ENCODE results near the gene ESYT2. TPM values are rescaled to one million over a fixed set of nuclear protein-coding genes. Genes with fewer than 3 reads are reported as not detected.

The ESYT2 gene
- total and polyA plus RNA-seq, 9 of the 15 experiments (the other 6 are each of a cell fraction or from before 2014, with no cell fraction given): 5.8 to 86.9 (median 64.7) TPM

GRCh38 chr7:158834878-158835784, 5.8 kb upstream of the ESYT2 start (continued):
- TF ChIP-seq RB1 (IDR thresholded peaks at IDR 0.05; ENCODE audit: low read depth) (no peak), ZBTB7A (IDR thresholded peaks at IDR 0.05; ENCODE audit: borderline replicate concordance, control insufficient read depth, low read depth, low read length) (peak; percentile 53), GTF2A2 (tag; IDR thresholded peaks at IDR 0.05) (no peak), YY1 (IDR thresholded peaks at IDR 0.05; ENCODE audit: borderline replicate concordance in 1 of 3, control insufficient read depth in 1 of 3, extremely low read depth in 1 of 3, insufficient read depth in 3 of 3, insufficient read length in 1 of 3, insufficient replicate concordance in 2 of 3, low read depth in 1 of 3, low read length in 2 of 3) (peak in 1 of 3 experiments; percentile 28), SMARCC2 (IDR thresholded peaks at IDR 0.05; ENCODE audit: low read depth) (peak; percentile 83), MAFG (tag; conservative IDR thresholded peaks at IDR 0.05) (peak; percentile 84), CREB1 (IDR thresholded peaks at IDR 0.05) (peak; percentile 69), CREB1 (CRISPR knock-in tag; IDR thresholded peaks at IDR 0.05) (no peak; the same call in 1 of the 2 replicates), JUND (IDR thresholded peaks at IDR 0.05; ENCODE audit: borderline replicate concordance, low read depth, low read length) (peak; percentile 60; the same call in 1 of the 2 replicates), JUND (tag; IDR thresholded peaks at IDR 0.05; ENCODE audit: borderline replicate concordance, low read depth, low read length) (peak; percentile 41; the same call in 2 of the 3 replicates), MXD1 (CRISPR knock-in tag; IDR thresholded peaks at IDR 0.05; ENCODE audit: borderline replicate concordance, poor library complexity, severe bottlenecking) (no peak), NCOR1 (IDR thresholded peaks at IDR 0.05) (peak; percentile 95), ILK (tag; IDR thresholded peaks at IDR 0.05; ENCODE audit: borderline replicate concordance, low read depth) (no peak), TCF3 (CRISPR knock-in tag; IDR thresholded peaks at IDR 0.05) (peak; percentile 89)
- TF ChIP-seq, protein P1, sequence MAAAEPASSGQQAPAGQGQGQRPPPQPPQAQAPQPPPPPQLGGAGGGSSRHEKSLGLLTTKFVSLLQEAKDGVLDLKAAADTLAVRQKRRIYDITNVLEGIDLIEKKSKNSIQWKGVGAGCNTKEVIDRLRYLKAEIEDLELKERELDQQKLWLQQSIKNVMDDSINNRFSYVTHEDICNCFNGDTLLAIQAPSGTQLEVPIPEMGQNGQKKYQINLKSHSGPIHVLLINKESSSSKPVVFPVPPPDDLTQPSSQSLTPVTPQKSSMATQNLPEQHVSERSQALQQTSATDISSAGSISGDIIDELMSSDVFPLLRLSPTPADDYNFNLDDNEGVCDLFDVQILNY (CRISPR knock-in tag; IDR thresholded peaks at IDR 0.05): no peak

All from K562 (cell line).